SK-N-SH treated with all-trans-retinoic acid at 6 μM for 48 hours (cell line): Measurements from ENCODE around the gene SNTB2.
"Not testable (repeated sequence)": the region's sequence is repeated elsewhere in the genome, so short reads cannot be mapped to it uniquely, and the experiment has no call there.

ENCODE experiments used
- ATAC-seq: fragments of 200-7000 bp; cut with Tn5 transposase; 3 replicates; pipeline ENCODE4 v1.9.1; 2020; ENCODE audit warnings: mild to moderate bottlenecking, moderate library complexity
- ARNTL ChIP-seq: fragments of 450-650 bp; formaldehyde crosslinking; IDR thresholded peaks from 2 replicates; pipeline ENCODE4 v1.5.0; 2020; ENCODE audit warnings: low read depth, mild to moderate bottlenecking, moderate library complexity, borderline replicate concordance
- BACH2 ChIP-seq: fragments of 250-450 bp; sonication (Bioruptor Pico); IDR thresholded peaks from 2 replicates; pipeline ENCODE4 v1.9.0; 2021; ENCODE audit warnings: mild to moderate bottlenecking, borderline replicate concordance
- CSDC2 ChIP-seq: fragments of 250-450 bp; sonication (Bioruptor Pico); IDR thresholded peaks from 2 replicates; pipeline ENCODE4 v1.5.0; 2020; ENCODE audit warnings: mild to moderate bottlenecking, moderate library complexity
- CSRNP3 ChIP-seq: fragments of 250-450 bp; sonication (Bioruptor Pico); IDR thresholded peaks from 2 replicates; pipeline ENCODE4 v1.5.1; 2021; ENCODE audit warnings: mild to moderate bottlenecking, moderate library complexity
- ESRRG ChIP-seq: fragments of 250-450 bp; sonication (Bioruptor Pico); IDR thresholded peaks from 2 replicates; pipeline ENCODE4 v1.6.1; 2021; ENCODE audit warnings: mild to moderate bottlenecking
- GLIS3 ChIP-seq: fragments of 250-450 bp; sonication (Bioruptor Pico); IDR thresholded peaks from 2 replicates; pipeline ENCODE4 v1.5.0; 2020; ENCODE audit warnings: mild to moderate bottlenecking, moderate library complexity
- ISL1 ChIP-seq: fragments of 250-450 bp; sonication (Bioruptor Pico); IDR thresholded peaks from 2 replicates; pipeline ENCODE4 v2.1.2; 2022; ENCODE audit warnings: mild to moderate bottlenecking, moderate library complexity
- OSR1 ChIP-seq: fragments of 250-450 bp; sonication (Bioruptor Pico); IDR thresholded peaks from 2 replicates; pipeline ENCODE4 v1.8.0; 2022; ENCODE audit warnings: moderate library complexity, mild to moderate bottlenecking, inconsistent platforms
- POU6F1 ChIP-seq: fragments of 250-450 bp; sonication (Bioruptor Pico); IDR thresholded peaks from 2 replicates; pipeline ENCODE4 v1.8.0; 2021; ENCODE audit warnings: low read depth, mild to moderate bottlenecking, moderate library complexity, borderline replicate concordance
- PPARA ChIP-seq: fragments of 250-450 bp; sonication (Bioruptor Pico); IDR thresholded peaks from 2 replicates; pipeline ENCODE4 v1.5.0; 2020; ENCODE audit warnings: mild to moderate bottlenecking, borderline replicate concordance
- RARB ChIP-seq: fragments of 250-450 bp; sonication (Bioruptor Pico); IDR thresholded peaks from 2 replicates; pipeline ENCODE4 v1.8.0; 2021; ENCODE audit warnings: mild to moderate bottlenecking, moderate library complexity
- SNAI2 ChIP-seq: fragments of 250-450 bp; sonication (Bioruptor Pico); IDR thresholded peaks from 2 replicates; pipeline ENCODE4 v1.5.0; 2020; ENCODE audit warnings: mild to moderate bottlenecking, moderate library complexity
- TCF4 ChIP-seq: fragments of 250-450 bp; sonication (Bioruptor Pico); IDR thresholded peaks from 2 replicates; pipeline ENCODE4 v1.8.0; 2021; ENCODE audit warnings: mild to moderate bottlenecking, moderate library complexity, borderline replicate concordance
- TOX ChIP-seq: fragments of 250-450 bp; sonication (Bioruptor Pico); IDR thresholded peaks from 2 replicates; pipeline ENCODE4 v1.8.0; 2021; ENCODE audit warnings: mild to moderate bottlenecking, moderate library complexity, borderline replicate concordance
- ZC3H10 ChIP-seq: fragments of 250-450 bp; sonication (Bioruptor Pico); IDR thresholded peaks from 2 replicates; pipeline ENCODE4 v1.5.1; 2021; ENCODE audit warnings: mild to moderate bottlenecking, moderate library complexity
- ZFP3 ChIP-seq: fragments of 250-450 bp; sonication (Bioruptor Pico); IDR thresholded peaks from 2 replicates; pipeline ENCODE4 v1.5.0; 2020; ENCODE audit warnings: mild to moderate bottlenecking, moderate library complexity
- ZFP30 ChIP-seq: fragments of 450-650 bp; formaldehyde crosslinking; IDR thresholded peaks from 2 replicates; pipeline ENCODE4 v1.5.0; 2022; ENCODE audit warnings: mild to moderate bottlenecking, moderate library complexity
- ZNF565 ChIP-seq: fragments of 450-650 bp; formaldehyde crosslinking; conservative IDR thresholded peaks from 2 replicates; pipeline ENCODE4 v1.5.0; 2020; ENCODE audit warnings: low read depth, mild to moderate bottlenecking, moderate library complexity
- ZNF70 ChIP-seq: fragments of 450-650 bp; formaldehyde crosslinking; IDR thresholded peaks from 2 replicates; pipeline ENCODE4 v1.5.0; 2020; ENCODE audit warnings: mild to moderate bottlenecking, moderate library complexity
- ZNF8 ChIP-seq: fragments of 450-650 bp; formaldehyde crosslinking; IDR thresholded peaks from 2 replicates; pipeline ENCODE4 v1.5.0; 2020; ENCODE audit warnings: mild to moderate bottlenecking, moderate library complexity
- TF ChIP-seq, protein P1 (sequence below): fragments of 250-450 bp; sonication (Bioruptor Pico); IDR thresholded peaks from 2 replicates; pipeline ENCODE4 v1.8.0; 2020; ENCODE audit warnings: mild to moderate bottlenecking, moderate library complexity, borderline replicate concordance
- TF ChIP-seq, protein P2 (sequence below): fragments of 250-450 bp; sonication (Bioruptor Pico); IDR thresholded peaks from 2 replicates; pipeline ENCODE4 v1.5.0; 2020; ENCODE audit warnings: mild to moderate bottlenecking, moderate library complexity
- TF ChIP-seq, protein P3 (sequence below): fragments of 250-450 bp; sonication (Bioruptor Pico); IDR thresholded peaks from 2 replicates; pipeline ENCODE4 v1.5.1; 2020; ENCODE audit warnings: low read depth, mild to moderate bottlenecking, moderate library complexity

Gene SNTB2

DNA sequence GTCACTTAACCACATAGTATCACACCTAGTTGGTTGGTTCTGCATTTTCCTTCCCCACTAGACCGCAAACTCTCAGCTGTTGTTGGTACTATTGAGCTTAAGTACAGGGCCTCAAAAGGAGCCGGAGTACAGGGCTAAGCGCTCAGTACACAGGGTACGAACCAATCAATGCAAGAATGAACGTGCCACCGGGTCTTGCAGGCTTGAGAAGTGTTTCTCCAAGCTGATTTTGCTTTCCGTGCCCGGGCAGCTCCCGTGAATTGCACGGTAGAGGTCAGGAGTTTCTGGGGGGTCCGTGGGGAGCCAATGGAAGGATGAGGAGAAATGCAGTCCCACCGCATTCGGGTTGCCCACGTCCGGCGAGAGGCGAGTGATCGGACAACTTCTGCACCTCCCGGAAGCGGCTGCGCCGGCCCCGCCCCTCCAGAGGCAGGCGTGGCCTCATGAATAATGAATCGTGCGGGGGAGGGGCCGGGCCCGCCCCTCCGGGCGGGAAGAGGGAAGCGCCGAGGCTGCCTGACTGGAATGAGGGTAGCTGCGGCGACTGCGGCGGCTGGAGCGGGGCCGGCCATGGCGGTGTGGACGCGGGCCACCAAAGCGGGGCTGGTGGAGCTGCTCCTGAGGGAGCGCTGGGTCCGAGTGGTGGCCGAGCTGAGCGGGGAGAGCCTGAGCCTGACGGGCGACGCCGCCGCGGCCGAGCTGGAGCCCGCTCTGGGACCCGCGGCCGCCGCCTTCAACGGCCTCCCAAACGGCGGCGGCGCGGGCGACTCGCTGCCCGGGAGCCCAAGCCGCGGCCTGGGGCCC lies at the start of gene SNTB2:
TSS of gene SNTB2 (plus strand) at position 523 of the 804 bp plus-strand sequence. CDS start at position 526, 3 bp downstream.
- TF ChIP-seq ESRRG (CRISPR knock-in tag) (no peak), ZFP3 (CRISPR knock-in tag) (0 out of 2 replicates have a peak, but pooled peaks have one; percentile 44)
- TF ChIP-seq, all 23 proteins: peak for 1
- ATAC-seq, result peak; percentile 90

GRCh38 chr16:69138608-69139007 lies 48.4 kb upstream of the SNTB2 start:
- no peak for ATAC-seq
- no peak for TF ChIP-seq OSR1
- no peak for TF ChIP-seq ARNTL (CRISPR knock-in tag)
- no peak for TF ChIP-seq POU6F1 (CRISPR knock-in tag)
- no peak for TF ChIP-seq PPARA (CRISPR knock-in tag)
- TF ChIP-seq SNAI2, result no peak
- TF ChIP-seq ZNF565, result no peak
- no peak for TF ChIP-seq CSDC2 (CRISPR knock-in tag)
- TF ChIP-seq TCF4 (CRISPR knock-in tag), result no peak

GRCh38 chr16:69139464-69139863 lies 47.5 kb upstream of the SNTB2 start:
- ATAC-seq, result not testable (repeated sequence)

- TF ChIP-seq PPARA (CRISPR knock-in tag) (no peak), TOX (CRISPR knock-in tag) (no peak), SNAI2 (no peak), CSDC2 (CRISPR knock-in tag) (no peak), TCF4 (CRISPR knock-in tag) (peak; percentile 73; the same call in 1 of the 2 replicates)
- ATAC-seq, result no peak
Measured at GRCh38 chr16:69141014-69141413, 46.0 kb upstream of the SNTB2 start.

DNA sequence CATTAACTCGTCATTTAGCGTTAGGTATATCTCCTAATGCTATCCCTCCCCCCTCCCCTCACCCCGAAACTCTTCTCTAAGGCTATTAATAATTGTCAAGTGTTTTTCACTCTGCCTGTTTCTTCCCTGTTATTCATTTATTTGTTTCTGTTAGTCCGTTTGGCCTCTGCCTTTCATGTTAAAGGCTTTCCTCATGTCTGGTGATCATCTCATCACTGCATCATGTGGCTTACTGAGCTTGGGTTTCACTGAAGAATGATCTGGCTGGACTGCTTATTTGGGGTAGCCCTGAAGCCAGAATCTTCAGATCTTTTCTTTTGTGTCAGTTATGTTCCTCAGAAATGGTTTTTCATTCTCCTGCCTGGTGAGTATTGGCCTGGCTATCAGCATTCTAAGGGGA lies 45.0 kb upstream of the SNTB2 start:
- ATAC-seq, result no peak

More for the DNA sequence above, 45.0 kb upstream of the SNTB2 start:
- no peak for TF ChIP-seq ARNTL (CRISPR knock-in tag)
- TF ChIP-seq BACH2 (CRISPR knock-in tag), result no peak
- no peak for TF ChIP-seq CSRNP3 (CRISPR knock-in tag)
- TF ChIP-seq, protein P1, sequence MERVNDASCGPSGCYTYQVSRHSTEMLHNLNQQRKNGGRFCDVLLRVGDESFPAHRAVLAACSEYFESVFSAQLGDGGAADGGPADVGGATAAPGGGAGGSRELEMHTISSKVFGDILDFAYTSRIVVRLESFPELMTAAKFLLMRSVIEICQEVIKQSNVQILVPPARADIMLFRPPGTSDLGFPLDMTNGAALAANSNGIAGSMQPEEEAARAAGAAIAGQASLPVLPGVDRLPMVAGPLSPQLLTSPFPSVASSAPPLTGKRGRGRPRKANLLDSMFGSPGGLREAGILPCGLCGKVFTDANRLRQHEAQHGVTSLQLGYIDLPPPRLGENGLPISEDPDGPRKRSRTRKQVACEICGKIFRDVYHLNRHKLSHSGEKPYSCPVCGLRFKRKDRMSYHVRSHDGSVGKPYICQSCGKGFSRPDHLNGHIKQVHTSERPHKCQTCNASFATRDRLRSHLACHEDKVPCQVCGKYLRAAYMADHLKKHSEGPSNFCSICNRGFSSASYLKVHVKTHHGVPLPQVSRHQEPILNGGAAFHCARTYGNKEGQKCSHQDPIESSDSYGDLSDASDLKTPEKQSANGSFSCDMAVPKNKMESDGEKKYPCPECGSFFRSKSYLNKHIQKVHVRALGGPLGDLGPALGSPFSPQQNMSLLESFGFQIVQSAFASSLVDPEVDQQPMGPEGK (CRISPR knock-in tag), result no peak
- no peak for TF ChIP-seq ZFP30 (CRISPR knock-in tag)
- TF ChIP-seq POU6F1 (CRISPR knock-in tag), result no peak
- TF ChIP-seq RARB, result no peak
- TF ChIP-seq, protein P2, sequence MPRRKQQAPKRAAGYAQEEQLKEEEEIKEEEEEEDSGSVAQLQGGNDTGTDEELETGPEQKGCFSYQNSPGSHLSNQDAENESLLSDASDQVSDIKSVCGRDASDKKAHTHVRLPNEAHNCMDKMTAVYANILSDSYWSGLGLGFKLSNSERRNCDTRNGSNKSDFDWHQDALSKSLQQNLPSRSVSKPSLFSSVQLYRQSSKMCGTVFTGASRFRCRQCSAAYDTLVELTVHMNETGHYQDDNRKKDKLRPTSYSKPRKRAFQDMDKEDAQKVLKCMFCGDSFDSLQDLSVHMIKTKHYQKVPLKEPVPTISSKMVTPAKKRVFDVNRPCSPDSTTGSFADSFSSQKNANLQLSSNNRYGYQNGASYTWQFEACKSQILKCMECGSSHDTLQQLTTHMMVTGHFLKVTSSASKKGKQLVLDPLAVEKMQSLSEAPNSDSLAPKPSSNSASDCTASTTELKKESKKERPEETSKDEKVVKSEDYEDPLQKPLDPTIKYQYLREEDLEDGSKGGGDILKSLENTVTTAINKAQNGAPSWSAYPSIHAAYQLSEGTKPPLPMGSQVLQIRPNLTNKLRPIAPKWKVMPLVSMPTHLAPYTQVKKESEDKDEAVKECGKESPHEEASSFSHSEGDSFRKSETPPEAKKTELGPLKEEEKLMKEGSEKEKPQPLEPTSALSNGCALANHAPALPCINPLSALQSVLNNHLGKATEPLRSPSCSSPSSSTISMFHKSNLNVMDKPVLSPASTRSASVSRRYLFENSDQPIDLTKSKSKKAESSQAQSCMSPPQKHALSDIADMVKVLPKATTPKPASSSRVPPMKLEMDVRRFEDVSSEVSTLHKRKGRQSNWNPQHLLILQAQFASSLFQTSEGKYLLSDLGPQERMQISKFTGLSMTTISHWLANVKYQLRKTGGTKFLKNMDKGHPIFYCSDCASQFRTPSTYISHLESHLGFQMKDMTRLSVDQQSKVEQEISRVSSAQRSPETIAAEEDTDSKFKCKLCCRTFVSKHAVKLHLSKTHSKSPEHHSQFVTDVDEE (CRISPR knock-in tag), result no peak
- no peak for TF ChIP-seq ZC3H10 (CRISPR knock-in tag)
- TF ChIP-seq, protein P3, sequence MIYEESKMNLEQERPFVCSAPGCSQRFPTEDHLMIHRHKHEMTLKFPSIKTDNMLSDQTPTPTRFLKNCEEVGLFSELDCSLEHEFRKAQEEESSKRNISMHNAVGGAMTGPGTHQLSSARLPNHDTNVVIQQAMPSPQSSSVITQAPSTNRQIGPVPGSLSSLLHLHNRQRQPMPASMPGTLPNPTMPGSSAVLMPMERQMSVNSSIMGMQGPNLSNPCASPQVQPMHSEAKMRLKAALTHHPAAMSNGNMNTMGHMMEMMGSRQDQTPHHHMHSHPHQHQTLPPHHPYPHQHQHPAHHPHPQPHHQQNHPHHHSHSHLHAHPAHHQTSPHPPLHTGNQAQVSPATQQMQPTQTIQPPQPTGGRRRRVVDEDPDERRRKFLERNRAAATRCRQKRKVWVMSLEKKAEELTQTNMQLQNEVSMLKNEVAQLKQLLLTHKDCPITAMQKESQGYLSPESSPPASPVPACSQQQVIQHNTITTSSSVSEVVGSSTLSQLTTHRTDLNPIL (CRISPR knock-in tag), result no peak
- no peak for TF ChIP-seq TCF4 (CRISPR knock-in tag)
- no peak for TF ChIP-seq CSDC2 (CRISPR knock-in tag)
- no peak for TF ChIP-seq ESRRG (CRISPR knock-in tag)
- no peak for TF ChIP-seq ISL1 (CRISPR knock-in tag)
- TF ChIP-seq GLIS3 (CRISPR knock-in tag), result no peak
- TF ChIP-seq ZNF565, result no peak
- no peak for TF ChIP-seq ZFP3 (CRISPR knock-in tag)
- no peak for TF ChIP-seq ZNF8 (CRISPR knock-in tag)
- no peak for TF ChIP-seq ZNF70 (CRISPR knock-in tag)
- no peak for TF ChIP-seq SNAI2
